HEK293T (cell line): Measurements from ENCODE around the gene IGFL2.

ENCODE experiments used
- ARNT ChIP-seq: fragments of 450-650 bp; IDR thresholded peaks from 2 replicates; pipeline ENCODE4 v1.6.1; 2017; ENCODE audit warnings: mild to moderate bottlenecking
- BHLHE40 ChIP-seq: fragments of 450-650 bp; IDR thresholded peaks from 2 replicates; pipeline ENCODE4 v1.6.1; 2016; ENCODE audit warnings: mild to moderate bottlenecking, moderate library complexity, borderline replicate concordance
- FOXK2 ChIP-seq: fragments of 450-650 bp; IDR thresholded peaks from 2 replicates; pipeline ENCODE4 v1.6.1; 2016; ENCODE audit warnings: mild to moderate bottlenecking
- HDGF ChIP-seq: fragments of 450-650 bp; IDR thresholded peaks from 2 replicates; pipeline ENCODE4 v1.6.1; 2017; ENCODE audit warnings: antibody characterized with exemption, borderline replicate concordance
- NFRKB ChIP-seq: fragments of 450-650 bp; IDR thresholded peaks from 2 replicates; pipeline ENCODE4 v1.6.1; 2016; ENCODE audit warnings: mild to moderate bottlenecking, moderate library complexity
- SP1 ChIP-seq: fragments of 450-650 bp; IDR thresholded peaks from 2 replicates; pipeline ENCODE4 v1.6.1; 2017
- SUZ12 ChIP-seq: fragments of 450-650 bp; IDR thresholded peaks from 2 replicates; pipeline ENCODE4 v1.6.1; 2016; ENCODE audit warnings: mild to moderate bottlenecking
- ZNF384 ChIP-seq: fragments of 450-650 bp; IDR thresholded peaks from 2 replicates; pipeline ENCODE4 v1.6.1; 2016
- TF ChIP-seq, protein P1 (sequence below): fragments of 450-650 bp; IDR thresholded peaks from 2 replicates; pipeline ENCODE4 v1.6.1; 2016

DNA sequence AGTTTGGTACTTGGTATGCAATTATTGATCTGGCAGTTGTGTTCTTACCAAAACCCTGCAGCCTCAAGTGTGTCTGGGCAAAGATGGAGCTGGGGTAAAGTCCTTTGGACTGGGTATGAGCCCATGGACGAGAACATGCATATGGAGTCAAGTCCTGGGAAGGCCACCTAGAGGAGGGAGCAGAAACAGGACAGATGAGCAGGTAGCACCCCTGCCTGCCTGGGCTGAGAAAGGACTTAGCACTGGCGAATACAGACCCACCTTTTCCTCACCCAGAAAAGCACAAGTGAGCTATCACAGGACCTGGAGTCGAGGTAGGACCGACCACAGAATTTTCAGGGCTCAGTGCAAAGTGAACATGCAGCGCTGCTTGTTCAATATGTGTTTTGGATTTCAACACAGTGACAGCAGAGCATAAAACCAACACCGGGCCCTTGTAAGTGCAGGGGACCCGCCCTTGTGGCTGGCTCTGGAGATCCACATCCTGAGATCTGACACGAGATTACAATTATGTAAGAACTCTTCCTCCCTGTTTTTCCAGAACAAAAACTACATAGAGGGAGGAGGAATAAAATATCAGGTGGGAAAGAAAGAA is 25.9 kb downstream of the IGFL2 start:
- TF ChIP-seq ZNF384: no peak
- TF ChIP-seq SP1: no peak
- no peak for TF ChIP-seq HDGF
- no peak for TF ChIP-seq BHLHE40
- no peak for TF ChIP-seq FOXK2
- TF ChIP-seq SUZ12: no peak
- TF ChIP-seq NFRKB: no peak
- TF ChIP-seq, protein P1, sequence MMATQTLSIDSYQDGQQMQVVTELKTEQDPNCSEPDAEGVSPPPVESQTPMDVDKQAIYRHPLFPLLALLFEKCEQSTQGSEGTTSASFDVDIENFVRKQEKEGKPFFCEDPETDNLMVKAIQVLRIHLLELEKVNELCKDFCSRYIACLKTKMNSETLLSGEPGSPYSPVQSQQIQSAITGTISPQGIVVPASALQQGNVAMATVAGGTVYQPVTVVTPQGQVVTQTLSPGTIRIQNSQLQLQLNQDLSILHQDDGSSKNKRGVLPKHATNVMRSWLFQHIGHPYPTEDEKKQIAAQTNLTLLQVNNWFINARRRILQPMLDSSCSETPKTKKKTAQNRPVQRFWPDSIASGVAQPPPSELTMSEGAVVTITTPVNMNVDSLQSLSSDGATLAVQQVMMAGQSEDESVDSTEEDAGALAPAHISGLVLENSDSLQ: no peak
- TF ChIP-seq ARNT: no peak
